Measurements from ENCODE around the gene PCYT1A. TPM values are rescaled to one million over a fixed set of nuclear protein-coding genes. Genes with fewer than 3 reads are reported as not detected.

Gene PCYT1A
- total and polyA plus RNA-seq, 12 donors, result 21.0 to 121 (median 102) TPM

Other genes with a start within 250 kb of the PCYT1A start
- 100 to 1,000 TPM in 5 of 10 donors, 10 to 100 TPM in 5; 58.8 to 300 (median 104) TPM for gene TFRC, start 205.6 kb downstream of the PCYT1A start, total RNA-seq
- 10 to 100 TPM; 25.7 to 40.5 TPM for gene TFRC, start 205.6 kb downstream of the PCYT1A start, polyA plus RNA-seq
- gene ZDHHC19, start 76.3 kb downstream of the PCYT1A start, total RNA-seq, result 1 to 10 TPM in 1 of 10 donors, under 1 TPM in 1, not detected in 8; 0.77 to 1.3 TPM
- under 1 TPM in 1 of 2 donors, not detected in 1; 0.19 TPM for gene ZDHHC19, start 76.3 kb downstream of the PCYT1A start, polyA plus RNA-seq
- under 1 TPM in 3 of 10 donors, not detected in 7; 0.29 to 0.53 (median 0.52) TPM for gene SLC51A, start 71.2 kb downstream of the PCYT1A start, total RNA-seq
- gene SLC51A, start 71.2 kb downstream of the PCYT1A start, polyA plus RNA-seq, result 1 to 10 TPM in 1 of 2 donors, under 1 TPM in 1; 0.23 to 1.0 TPM
- 1 to 10 TPM; 2.1 to 6.3 (median 3.9) TPM for gene DYNLT2B, start 30.5 kb upstream of the PCYT1A start, total RNA-seq
- gene DYNLT2B, start 30.5 kb upstream of the PCYT1A start, polyA plus RNA-seq, result 1 to 10 TPM; 4.7 to 8.1 TPM
- gene TM4SF19, start 50.7 kb upstream of the PCYT1A start, total RNA-seq, result 1 to 10 TPM in 1 of 10 donors, not detected in 9; 1.9 TPM
- gene TM4SF19, start 50.7 kb upstream of the PCYT1A start, polyA plus RNA-seq, result under 1 TPM in 1 of 2 donors, not detected in 1; 0.10 TPM
- gene UBXN7, start 144.7 kb upstream of the PCYT1A start, total RNA-seq, result 10 to 100 TPM; 25.2 to 41.7 (median 32.5) TPM
- gene UBXN7, start 144.7 kb upstream of the PCYT1A start, polyA plus RNA-seq, result 10 to 100 TPM in 1 of 2 donors, 1 to 10 TPM in 1; 2.0 to 14.5 TPM
- gene RNF168, start 216.0 kb upstream of the PCYT1A start, total RNA-seq, result 10 to 100 TPM; 16.0 to 32.8 (median 21.1) TPM
- gene RNF168, start 216.0 kb upstream of the PCYT1A start, polyA plus RNA-seq, result 10 to 100 TPM in 1 of 2 donors, 1 to 10 TPM in 1; 6.4 to 11.4 TPM
- 100 to 1,000 TPM in 2 of 10 donors, 10 to 100 TPM in 8; 18.7 to 143 (median 58.8) TPM for gene SMCO1, start 227.6 kb upstream of the PCYT1A start, total RNA-seq
- 10 to 100 TPM in 1 of 2 donors, 1 to 10 TPM in 1; 3.2 to 88.8 TPM for gene SMCO1, start 227.6 kb upstream of the PCYT1A start, polyA plus RNA-seq